A549 treated with Mapracorat at 1 μM for 4 hours (cell line): Measurements from ENCODE around the gene ACP1. TPM values are rescaled to one million over a fixed set of nuclear protein-coding genes. Genes with fewer than 3 reads are reported as not detected.

Experiments used
- total RNA-seq: library from RNA; stranded (reverse); fragments of 200-300 nt; extraction: Qiagen RNA extraction; gene quantifications from 5 replicates; pipeline ENCODE4 v1.2.3, GENCODE V29; 2022

ACP1 gene
- 186 to 243 TPM (median 192 TPM) in 5 replicates for total RNA-seq

DNA sequence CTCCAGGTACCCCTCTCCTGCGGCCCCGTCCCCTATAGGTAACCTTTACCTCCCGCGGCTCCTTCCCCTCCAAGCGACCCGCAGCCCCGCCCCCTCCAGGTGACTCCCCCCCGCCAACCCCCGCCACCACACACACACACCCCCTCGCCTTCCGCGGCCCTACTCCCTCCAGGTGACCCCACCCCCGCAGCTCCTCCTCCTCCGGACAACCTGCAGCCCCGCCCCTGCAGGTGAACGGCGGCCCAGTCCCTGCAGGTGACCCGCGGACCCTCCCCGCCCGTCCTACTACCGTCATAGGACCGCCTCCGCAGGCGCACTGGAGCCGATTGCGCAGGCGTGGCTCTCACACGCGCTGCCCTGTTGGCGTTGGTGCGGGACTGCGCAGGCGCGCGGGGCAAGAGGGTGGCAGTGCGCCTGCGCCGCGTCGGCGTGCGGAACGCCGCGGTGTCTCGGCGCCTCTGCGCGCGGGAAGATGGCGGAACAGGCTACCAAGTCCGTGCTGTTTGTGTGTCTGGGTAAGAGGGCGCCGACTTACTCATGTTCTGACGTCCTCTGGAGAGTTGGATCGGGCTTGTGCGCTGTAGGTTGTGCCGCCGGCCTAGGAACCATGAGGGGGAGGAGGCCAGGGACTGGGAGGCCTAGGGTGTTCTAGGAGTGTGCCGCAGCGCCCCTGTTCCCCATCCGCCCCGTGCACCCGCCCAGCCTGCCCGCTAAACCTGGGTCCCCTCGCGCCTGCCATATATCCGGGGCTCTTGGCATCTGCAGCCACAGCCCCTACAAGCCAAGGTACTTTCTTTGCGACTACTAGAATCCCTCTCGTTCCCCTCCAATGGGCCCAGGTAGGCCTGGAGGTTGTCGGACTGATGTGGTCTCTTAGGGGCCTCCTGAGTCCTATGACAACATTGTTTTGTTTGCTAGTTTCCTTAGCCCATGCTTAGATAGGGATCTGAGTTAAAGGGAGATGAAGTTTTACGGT is at the start of gene ACP1:
ACP1 (plus strand) TSS at position 455 of the 976 bp plus-strand sequence; CDS start at position 473, 18 bp downstream.

DNA sequence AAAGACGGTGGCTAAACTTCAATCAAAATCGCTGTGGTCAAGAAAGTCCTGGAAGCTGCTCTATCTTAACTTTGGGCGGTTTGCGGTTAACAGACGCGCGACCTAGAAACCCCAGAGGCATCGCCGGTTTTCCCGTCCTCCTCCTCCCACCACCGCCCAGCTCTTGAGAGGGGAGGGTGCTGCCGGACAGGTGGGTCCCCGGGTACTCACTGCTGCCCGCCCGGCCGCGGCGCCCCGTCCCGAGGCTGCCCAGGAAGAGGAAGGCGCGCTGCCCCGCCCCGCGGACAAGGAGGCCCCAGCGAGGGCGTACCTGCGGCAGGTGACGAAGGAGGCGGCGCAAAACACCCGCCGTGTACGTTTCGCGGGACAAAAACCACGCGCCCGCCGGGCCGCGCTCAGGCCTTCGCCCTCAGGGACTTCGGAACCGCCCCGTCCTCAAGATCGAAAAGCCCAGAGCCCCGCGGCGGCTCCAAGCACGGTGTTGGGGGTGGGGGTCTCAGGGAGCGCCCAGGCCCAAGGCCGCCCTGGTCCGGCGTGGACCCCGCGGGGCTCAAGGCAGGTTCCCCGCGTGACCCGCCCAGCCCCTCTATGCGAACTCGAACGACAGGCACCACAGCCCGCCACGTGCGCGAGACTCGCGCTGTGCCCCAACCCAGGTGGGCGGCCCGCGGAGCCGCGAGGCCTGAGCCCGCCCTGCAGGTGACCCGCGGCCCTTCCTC is 814 bp upstream of the ACP1 start, which contains the start of gene SH3YL1:
SH3YL1 (minus strand) TSS at position 259 of the 719 bp plus-strand sequence; CDS start at position 211, 48 bp downstream.

DNA sequence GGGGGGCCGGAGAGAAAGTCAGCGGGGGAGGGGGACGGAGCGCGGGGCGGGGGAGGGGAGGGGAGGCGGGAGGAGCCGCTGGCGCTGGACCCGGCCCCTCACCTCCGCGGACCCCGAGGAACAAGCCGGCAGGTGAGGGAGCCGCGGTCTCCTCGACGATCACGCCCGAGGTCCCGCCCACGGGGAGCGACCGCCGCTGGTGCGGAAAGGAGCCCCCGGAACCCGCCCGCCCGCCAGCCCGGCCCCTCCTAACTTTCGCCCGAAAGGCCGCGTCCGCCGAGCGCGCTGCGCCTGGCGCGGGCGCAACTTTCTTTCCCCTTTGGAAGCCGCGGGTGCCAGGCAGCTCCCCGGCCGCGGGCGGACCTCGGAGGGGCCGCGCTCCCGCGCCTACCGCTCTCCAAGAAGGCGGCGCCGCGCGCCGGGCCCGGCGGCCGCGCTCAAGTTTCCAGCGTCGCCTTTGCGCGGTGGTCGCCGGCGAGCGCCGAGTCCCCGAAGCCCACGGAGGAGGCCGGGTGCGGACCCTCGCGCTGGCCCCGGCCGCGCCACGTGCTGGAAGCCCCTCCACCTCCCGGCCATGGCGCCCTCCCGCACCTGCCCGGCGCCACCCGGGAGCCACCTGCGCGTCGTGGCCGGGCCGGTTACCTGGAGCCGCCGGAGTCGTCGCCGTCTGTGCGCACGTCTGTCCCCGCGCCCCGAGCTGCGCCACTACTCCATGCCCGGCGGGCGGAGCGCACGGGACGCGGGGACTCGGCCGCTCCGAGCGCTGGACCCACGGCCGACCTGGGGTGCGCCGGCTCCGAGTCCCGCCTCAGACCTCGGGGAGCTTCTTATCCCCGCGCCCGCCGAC is 23.4 kb downstream of the ACP1 start, which contains the start of gene ALKAL2:
ALKAL2 (minus strand) TSS at position 181 of the 847 bp plus-strand sequence. CDS start 256 bp downstream, outside the sequence.

Other genes starting within 250 kb of the ACP1 start
- gene FAM110C, start 218.4 kb upstream of the ACP1 start, total RNA-seq: 0.05 to 0.42 TPM (median 0.17 TPM) in 5 replicates
- gene SH3YL1, start 915 bp upstream of the ACP1 start, total RNA-seq: 7.4 to 9.8 TPM (median 8.7 TPM) in 5 replicates
- gene ALKAL2, start 23.1 kb downstream of the ACP1 start, total RNA-seq: not detected in 5 replicates